Stimulated activated naive CD8-positive, alpha-beta T cell treated with anti-CD3 and anti-CD28 coated beads, Interleukin-15, Interleukin-2, amounts not matched to agents 100 U/mL and 50 U/mL, for 24 hours (primary cell): ENCODE data around the gene CIDEC.
"Not testable (repeated sequence)": the region's sequence is repeated elsewhere in the genome, so short reads cannot be mapped to it uniquely, and the experiment has no call there.

Experiments used
- ATAC-seq: fragments of 150-1000 bp; cut with Tn5 transposase; one replicate; pipeline ENCODE4 v1.10.0; 2021
- DNase-seq: peaks from one replicate; pipeline ENCODE4 v3.0.0; 2021

Gene CIDEC

GRCh38 chr3:9901967-9902366 is 21.9 kb upstream of the CIDEC start:
- DNase-seq (peak; percentile 50), ATAC-seq (peak; percentile 70)

GRCh38 chr3:9900965-9901415 is 20.9 kb upstream of the CIDEC start:
- DNase-seq, ATAC-seq: not testable (repeated sequence)

- DNase-seq = no peak
- ATAC-seq = no peak
Observed at GRCh38 chr3:9899289-9899791, 19.3 kb upstream of the CIDEC start.

- DNase-seq = no peak
- no peak for ATAC-seq
Observed at GRCh38 chr3:9898467-9899241, 18.6 kb upstream of the CIDEC start.

- DNase-seq (no peak), ATAC-seq (no peak)
Observed at GRCh38 chr3:9897408-9898372, 17.6 kb upstream of the CIDEC start.

GRCh38 chr3:9896755-9897407 is 16.8 kb upstream of the CIDEC start:
- DNase-seq, ATAC-seq: not testable (repeated sequence)

- ATAC-seq, DNase-seq: not testable (repeated sequence)
Observed at GRCh38 chr3:9895715-9896114, 15.7 kb upstream of the CIDEC start.

GRCh38 chr3:9893739-9894138 is 13.7 kb upstream of the CIDEC start:
- DNase-seq (no peak), ATAC-seq (no peak)

- ATAC-seq (no peak), DNase-seq (no peak)
Observed at GRCh38 chr3:9891072-9891622, 11.1 kb upstream of the CIDEC start.

GRCh38 chr3:9890249-9891071 is 10.4 kb upstream of the CIDEC start, which contains the start of gene JAGN1:
Gene JAGN1, plus strand, starts transcription at chr3:9890610. Its CDS starts 113 bp downstream, at chr3:9890723.
- DNase-seq = peak; percentile 93
- ATAC-seq = peak; percentile 82

- DNase-seq (no peak), ATAC-seq (no peak)
Observed at GRCh38 chr3:9889405-9889804, 9.4 kb upstream of the CIDEC start.

GRCh38 chr3:9888540-9888939 is 8.5 kb upstream of the CIDEC start:
- ATAC-seq (no peak), DNase-seq (no peak)

- DNase-seq = no peak
- no peak for ATAC-seq
Observed at GRCh38 chr3:9887480-9887879, 7.4 kb upstream of the CIDEC start.

GRCh38 chr3:9886328-9886727 is 6.3 kb upstream of the CIDEC start:
- ATAC-seq = no peak
- no peak for DNase-seq

- ATAC-seq (no peak), DNase-seq (no peak)
Observed at GRCh38 chr3:9884555-9885165, 4.6 kb upstream of the CIDEC start.

GRCh38 chr3:9883706-9884554 is 3.9 kb upstream of the CIDEC start:
- ATAC-seq (no peak), DNase-seq (no peak)

GRCh38 chr3:9881441-9881840 is 1.4 kb upstream of the CIDEC start:
- no peak for DNase-seq
- ATAC-seq = no peak

- DNase-seq = no peak
- no peak for ATAC-seq
Observed at GRCh38 chr3:9878700-9879099, 1.4 kb downstream of the CIDEC start.

GRCh38 chr3:9876991-9877390 is 3.1 kb downstream of the CIDEC start:
- DNase-seq = no peak
- ATAC-seq = peak; percentile 43
